ENCODE data around the gene NISCH.

The NISCH gene

DNA sequence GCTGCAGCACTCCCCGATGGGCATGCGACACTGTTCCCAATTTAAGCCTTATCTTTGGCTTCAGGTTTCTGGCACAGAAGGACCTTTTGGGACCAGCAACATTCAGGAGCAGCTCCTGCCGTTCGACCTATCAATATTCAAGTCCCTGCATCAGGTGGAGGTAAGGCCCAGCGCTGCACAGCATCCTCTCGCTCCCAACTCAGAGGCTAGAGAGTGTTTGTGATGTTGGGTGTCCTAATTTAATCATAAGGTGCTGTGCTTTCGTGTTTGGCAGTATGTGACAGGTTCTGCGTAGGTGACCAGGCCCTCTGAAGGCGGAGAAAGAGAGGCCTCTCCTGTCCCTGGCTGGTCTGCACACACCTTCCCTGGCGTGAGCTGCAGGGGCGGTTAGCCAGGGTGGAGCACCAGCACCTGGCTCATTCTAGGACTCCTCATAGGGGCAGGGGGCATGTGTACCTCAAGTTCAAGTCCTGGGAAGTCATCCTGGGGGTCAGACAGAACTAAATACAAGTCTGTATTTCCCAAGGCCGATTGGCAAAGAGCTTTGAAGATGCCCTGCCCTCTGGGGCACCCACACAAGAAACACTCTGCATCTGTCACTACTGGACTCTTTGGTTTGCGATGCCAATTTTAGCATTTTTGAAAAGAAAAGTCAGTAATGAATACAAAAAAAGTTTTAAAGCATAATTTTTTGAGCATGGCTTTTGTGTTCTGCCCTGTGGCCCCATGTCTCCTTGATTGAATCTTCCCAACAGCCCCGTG lies 17.0 kb downstream of the NISCH start:
- no peak for DNase-seq

GRCh38 chr3:52473026-52473425 lies 17.6 kb downstream of the NISCH start:
- DNase-seq = no peak

- DNase-seq = no peak
These were observed 21.8 kb downstream of the NISCH start for GRCh38 chr3:52477076-52477795.

DNA sequence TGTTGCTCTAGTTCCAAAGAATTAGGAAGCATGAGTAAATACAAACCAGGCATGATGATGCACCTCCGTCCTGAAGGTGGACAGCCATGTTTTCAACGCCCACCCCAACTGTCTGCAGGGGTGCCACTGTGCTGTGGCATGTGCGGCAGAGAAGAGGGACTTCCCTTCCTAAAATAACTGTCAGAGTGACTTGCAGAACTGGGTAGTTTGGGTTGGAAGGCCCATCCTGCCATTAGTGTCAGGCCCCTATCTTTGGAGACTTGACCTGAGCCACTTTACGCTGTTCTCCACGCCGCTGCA lies 22.3 kb downstream of the NISCH start:
- no peak for DNase-seq

GRCh38 chr3:52479037-52479876 lies 23.9 kb downstream of the NISCH start:
- no peak for DNase-seq

- no peak for DNase-seq
These were observed 24.6 kb downstream of the NISCH start for GRCh38 chr3:52479877-52480575.

- DNase-seq = no peak
These were observed 25.6 kb downstream of the NISCH start for GRCh38 chr3:52480768-52481715.

DNA sequence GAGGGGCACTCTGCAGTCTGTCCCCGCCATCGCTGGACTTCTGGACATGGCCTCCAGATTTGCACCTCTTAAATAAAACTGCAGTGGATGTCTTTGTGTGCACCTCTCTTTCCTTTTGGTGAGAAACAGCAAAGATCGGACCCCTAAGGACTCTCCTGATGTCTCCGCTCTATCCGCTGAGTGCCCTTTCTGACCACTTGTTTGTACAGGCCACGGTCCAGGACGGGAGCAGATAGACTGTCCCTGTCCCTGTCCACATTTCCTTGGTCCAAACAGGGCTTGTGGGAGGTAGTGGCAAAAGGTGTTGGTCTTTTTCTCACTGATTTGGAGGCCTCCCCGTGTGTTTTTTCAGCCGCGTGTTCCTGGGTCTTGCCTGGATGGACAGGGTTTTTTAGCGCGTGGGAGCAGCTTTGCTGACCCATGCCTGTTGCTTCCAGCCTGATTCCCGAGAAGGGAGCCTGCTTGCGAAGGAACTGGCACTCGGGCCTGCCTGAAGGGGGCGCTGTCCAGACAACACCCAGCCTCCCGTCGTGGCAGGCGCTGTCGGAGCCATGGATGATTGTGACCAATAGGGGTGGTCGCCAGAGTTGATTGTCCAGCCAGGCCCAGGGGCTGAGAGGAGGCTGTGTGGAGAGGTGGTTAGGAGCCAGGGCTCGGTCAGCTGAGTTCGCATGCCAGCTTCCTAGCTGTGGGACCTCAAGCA lies 26.6 kb downstream of the NISCH start:
- peak in 1 of 2 donors; percentile 20 for DNase-seq

GRCh38 chr3:52483081-52483480 lies 27.7 kb downstream of the NISCH start:
- DNase-seq = no peak

GRCh38 chr3:52483577-52484381 lies 28.4 kb downstream of the NISCH start:
- DNase-seq = no peak

DNA sequence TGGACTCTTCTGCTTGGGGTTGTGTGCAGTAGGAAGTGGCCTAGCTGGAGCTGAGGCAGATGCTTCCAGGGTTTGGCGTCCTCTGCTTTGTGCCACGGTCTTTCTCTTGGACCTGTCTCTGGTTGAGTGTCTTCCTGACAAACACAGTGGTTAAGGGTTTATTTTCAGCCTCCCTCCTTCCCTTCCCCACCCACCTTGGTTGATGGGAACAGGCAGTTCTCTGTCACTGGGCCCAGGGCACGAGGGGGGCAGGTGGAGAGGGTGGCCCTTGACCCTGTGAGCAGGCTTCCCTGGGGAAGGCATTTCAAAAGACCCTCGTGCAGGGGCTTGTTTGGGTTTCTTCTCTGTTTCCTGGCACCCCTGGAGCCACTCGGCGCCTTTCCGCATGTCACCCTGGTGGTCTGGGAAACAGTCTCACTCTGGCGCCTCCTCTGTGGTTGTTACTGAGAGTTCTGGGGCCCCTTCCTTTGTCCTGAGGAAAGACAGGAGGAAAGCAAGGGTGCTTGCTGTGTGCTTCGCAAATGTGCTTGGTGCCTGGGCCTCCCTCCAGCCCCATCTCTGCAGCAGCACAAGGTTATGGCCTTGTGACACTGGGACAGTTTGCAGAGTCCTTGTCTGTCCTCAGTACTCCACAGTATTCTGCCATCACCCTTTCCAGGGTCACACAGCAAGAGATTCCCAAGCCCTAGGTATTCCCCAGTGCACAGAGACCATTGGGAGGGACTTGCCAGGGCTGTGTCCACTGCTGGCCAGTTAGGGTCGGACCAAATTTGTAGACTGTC lies 29.5 kb downstream of the NISCH start:
- no peak for DNase-seq

- no peak for DNase-seq
These were observed 31.8 kb downstream of the NISCH start for GRCh38 chr3:52487050-52487787.

- no peak for DNase-seq
These were observed 32.6 kb downstream of the NISCH start for GRCh38 chr3:52487788-52488691.

DNA sequence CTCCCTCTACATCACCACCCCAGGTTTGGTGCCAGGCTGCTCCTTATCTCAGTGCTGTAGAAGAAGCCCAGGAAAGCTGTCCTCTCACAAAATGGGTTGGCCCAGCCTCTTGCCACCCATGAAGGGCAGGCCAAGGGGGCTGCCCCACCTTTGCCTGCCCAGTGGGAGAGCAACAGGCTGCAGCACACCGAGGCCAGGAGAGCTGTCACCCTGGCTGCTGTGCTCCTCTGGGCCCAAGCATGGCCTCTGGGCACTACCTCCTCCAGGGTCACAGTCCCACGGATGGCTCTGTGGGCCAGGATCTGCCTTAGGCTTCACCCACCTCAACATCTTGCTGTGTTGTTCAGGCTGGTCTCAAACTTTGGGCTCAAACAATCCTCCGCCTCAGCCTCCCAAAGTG lies 33.3 kb downstream of the NISCH start:
- DNase-seq = no peak

GRCh38 chr3:52489453-52489852 lies 34.0 kb downstream of the NISCH start:
- no peak for DNase-seq

GRCh38 chr3:52490035-52490938 lies 34.9 kb downstream of the NISCH start:
- no peak for DNase-seq
